ENCODE results near the gene CDON. TPM values are rescaled to one million over a fixed set of nuclear protein-coding genes. Genes with fewer than 3 reads are reported as not detected.

CDON gene
- total and polyA plus RNA-seq, 2 of the 13 experiments (the other 11 are each of a cell fraction or from before 2014, with no cell fraction given), result 9.6 to 12.8 TPM

DNA sequence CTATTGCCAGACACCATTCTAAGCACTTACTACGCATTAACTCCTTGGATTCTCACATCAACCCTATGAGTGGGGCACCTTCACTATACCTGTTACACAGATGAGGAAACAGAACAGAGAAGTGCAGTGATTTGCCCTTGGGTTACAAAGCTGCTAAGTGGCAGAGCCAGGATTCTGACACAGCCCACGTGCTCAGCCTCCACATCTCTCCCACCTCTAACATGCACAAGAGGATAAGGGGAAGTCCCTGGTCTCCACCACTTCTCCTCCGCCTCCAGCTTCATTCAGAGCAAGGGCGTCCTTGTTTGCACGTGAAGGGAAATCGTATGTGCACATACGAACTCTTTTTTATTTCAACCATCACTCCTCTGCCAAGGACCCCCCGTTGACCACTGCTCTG, 53.7 kb downstream of the CDON start:
- H4K20me1 ChIP-seq (ENCODE audit: insufficient read depth, low read length), result no peaks in the 10 kb centered on the region
- H3K4me3 ChIP-seq (replicated peaks in 1 of 3; ENCODE audit: insufficient read depth in 1 of 3, low read depth in 2 of 3, low read length in 3 of 3), result no peak overlapping the region
- H3K36me3 ChIP-seq (replicated peaks in 1 of 2; ENCODE audit: control insufficient read depth in 1 of 2, insufficient read depth in 2 of 2, low read length in 2 of 2), result peaks cover 0 to 11% of the 10 kb centered on the region in 2 experiments; a peak in 3 of 5 replicates
- 95% methylated on average over 8 of the region's 8 CpGs for WGBS (ENCODE audit: low lambda C conversion rate)
- intact Hi-C loops (cut with micrococcal nuclease; ENCODE audit: unreplicated experiment) (no loop called here), in situ Hi-C loops (cut with HindIII; ENCODE audit: extremely low pct_ligation_motif_present, low pct_unique_long_range_greater_than_20kb) (no loop called here)
- H2AFZ ChIP-seq (ENCODE audit: low read length), result no peak overlapping the region
- H3K9me3 ChIP-seq (ENCODE audit: low read length), result no peaks in the 10 kb centered on the region
- H3K27me3 ChIP-seq (ENCODE audit: control insufficient read depth in 1 of 2, insufficient read depth in 2 of 2, low read length in 2 of 2), result no peaks in the 10 kb centered on the region
- ATAC-seq (no peak), DNase-seq (ENCODE audit: low spot score) (no peak), FAIRE-seq (no peak)
- H3K4me1 ChIP-seq (ENCODE audit: insufficient read depth, low read length), result peaks cover 22% of the 10 kb centered on the region
- no peak overlapping the region for H3K27ac ChIP-seq (ENCODE audit: extremely low read length, insufficient read depth, low read length)
- CTCF ChIA-PET (ENCODE audit: low intra/inter-chr PET ratio, low total read pairs), result no interaction called here
- TF ChIP-seq, protein P1, sequence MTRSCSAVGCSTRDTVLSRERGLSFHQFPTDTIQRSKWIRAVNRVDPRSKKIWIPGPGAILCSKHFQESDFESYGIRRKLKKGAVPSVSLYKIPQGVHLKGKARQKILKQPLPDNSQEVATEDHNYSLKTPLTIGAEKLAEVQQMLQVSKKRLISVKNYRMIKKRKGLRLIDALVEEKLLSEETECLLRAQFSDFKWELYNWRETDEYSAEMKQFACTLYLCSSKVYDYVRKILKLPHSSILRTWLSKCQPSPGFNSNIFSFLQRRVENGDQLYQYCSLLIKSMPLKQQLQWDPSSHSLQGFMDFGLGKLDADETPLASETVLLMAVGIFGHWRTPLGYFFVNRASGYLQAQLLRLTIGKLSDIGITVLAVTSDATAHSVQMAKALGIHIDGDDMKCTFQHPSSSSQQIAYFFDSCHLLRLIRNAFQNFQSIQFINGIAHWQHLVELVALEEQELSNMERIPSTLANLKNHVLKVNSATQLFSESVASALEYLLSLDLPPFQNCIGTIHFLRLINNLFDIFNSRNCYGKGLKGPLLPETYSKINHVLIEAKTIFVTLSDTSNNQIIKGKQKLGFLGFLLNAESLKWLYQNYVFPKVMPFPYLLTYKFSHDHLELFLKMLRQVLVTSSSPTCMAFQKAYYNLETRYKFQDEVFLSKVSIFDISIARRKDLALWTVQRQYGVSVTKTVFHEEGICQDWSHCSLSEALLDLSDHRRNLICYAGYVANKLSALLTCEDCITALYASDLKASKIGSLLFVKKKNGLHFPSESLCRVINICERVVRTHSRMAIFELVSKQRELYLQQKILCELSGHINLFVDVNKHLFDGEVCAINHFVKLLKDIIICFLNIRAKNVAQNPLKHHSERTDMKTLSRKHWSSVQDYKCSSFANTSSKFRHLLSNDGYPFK (CRISPR knock-in tag; IDR thresholded peaks at IDR 0.05; ENCODE audit: borderline replicate concordance), result no peak
- TF ChIP-seq, protein P2, sequence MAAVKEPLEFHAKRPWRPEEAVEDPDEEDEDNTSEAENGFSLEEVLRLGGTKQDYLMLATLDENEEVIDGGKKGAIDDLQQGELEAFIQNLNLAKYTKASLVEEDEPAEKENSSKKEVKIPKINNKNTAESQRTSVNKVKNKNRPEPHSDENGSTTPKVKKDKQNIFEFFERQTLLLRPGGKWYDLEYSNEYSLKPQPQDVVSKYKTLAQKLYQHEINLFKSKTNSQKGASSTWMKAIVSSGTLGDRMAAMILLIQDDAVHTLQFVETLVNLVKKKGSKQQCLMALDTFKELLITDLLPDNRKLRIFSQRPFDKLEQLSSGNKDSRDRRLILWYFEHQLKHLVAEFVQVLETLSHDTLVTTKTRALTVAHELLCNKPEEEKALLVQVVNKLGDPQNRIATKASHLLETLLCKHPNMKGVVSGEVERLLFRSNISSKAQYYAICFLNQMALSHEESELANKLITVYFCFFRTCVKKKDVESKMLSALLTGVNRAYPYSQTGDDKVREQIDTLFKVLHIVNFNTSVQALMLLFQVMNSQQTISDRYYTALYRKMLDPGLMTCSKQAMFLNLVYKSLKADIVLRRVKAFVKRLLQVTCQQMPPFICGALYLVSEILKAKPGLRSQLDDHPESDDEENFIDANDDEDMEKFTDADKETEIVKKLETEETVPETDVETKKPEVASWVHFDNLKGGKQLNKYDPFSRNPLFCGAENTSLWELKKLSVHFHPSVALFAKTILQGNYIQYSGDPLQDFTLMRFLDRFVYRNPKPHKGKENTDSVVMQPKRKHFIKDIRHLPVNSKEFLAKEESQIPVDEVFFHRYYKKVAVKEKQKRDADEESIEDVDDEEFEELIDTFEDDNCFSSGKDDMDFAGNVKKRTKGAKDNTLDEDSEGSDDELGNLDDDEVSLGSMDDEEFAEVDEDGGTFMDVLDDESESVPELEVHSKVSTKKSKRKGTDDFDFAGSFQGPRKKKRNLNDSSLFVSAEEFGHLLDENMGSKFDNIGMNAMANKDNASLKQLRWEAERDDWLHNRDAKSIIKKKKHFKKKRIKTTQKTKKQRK (IDR thresholded peaks at IDR 0.05; ENCODE audit: low read length), result no peak
- TF ChIP-seq KLF11 (CRISPR knock-in tag; IDR thresholded peaks at IDR 0.05) (no peak), EED (CRISPR knock-in tag; IDR thresholded peaks at IDR 0.05) (no peak), EEA1 (CRISPR knock-in tag; IDR thresholded peaks at IDR 0.05; ENCODE audit: borderline replicate concordance) (no peak), ZNF549 (CRISPR knock-in tag; IDR thresholded peaks at IDR 0.05) (no peak), EZH2 (conservative IDR thresholded peaks at IDR 0.05; ENCODE audit: low read depth, low read length) (no peak), ARNTL (CRISPR knock-in tag; IDR thresholded peaks at IDR 0.05) (no peak), ZNF251 (CRISPR knock-in tag; IDR thresholded peaks at IDR 0.05) (no peak), ZBTB25 (CRISPR knock-in tag; IDR thresholded peaks at IDR 0.05) (no peak), PAWR (CRISPR knock-in tag; IDR thresholded peaks at IDR 0.05; ENCODE audit: borderline replicate concordance) (no peak), HOXD1 (CRISPR knock-in tag; IDR thresholded peaks at IDR 0.05) (no peak), HNRNPK (IDR thresholded peaks at IDR 0.05; ENCODE audit: low read depth, low read length, poor library complexity, severe bottlenecking) (no peak), SIN3A (IDR thresholded peaks at IDR 0.05; ENCODE audit: borderline replicate concordance, low read depth, low read length) (no peak)
- TF ChIP-seq, protein P3, sequence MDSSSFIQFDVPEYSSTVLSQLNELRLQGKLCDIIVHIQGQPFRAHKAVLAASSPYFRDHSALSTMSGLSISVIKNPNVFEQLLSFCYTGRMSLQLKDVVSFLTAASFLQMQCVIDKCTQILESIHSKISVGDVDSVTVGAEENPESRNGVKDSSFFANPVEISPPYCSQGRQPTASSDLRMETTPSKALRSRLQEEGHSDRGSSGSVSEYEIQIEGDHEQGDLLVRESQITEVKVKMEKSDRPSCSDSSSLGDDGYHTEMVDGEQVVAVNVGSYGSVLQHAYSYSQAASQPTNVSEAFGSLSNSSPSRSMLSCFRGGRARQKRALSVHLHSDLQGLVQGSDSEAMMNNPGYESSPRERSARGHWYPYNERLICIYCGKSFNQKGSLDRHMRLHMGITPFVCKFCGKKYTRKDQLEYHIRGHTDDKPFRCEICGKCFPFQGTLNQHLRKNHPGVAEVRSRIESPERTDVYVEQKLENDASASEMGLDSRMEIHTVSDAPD (CRISPR knock-in tag; IDR thresholded peaks at IDR 0.05), result no peak
- TF ChIP-seq, protein P4, sequence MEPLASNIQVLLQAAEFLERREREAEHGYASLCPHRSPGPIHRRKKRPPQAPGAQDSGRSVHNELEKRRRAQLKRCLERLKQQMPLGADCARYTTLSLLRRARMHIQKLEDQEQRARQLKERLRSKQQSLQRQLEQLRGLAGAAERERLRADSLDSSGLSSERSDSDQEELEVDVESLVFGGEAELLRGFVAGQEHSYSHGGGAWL (CRISPR knock-in tag; IDR thresholded peaks at IDR 0.05), result no peak
- BruUV-seq (replicated peaks), result no TSS peak
- POLR2A ChIA-PET, result no interaction called here
- H3K79me2 ChIP-seq (ENCODE audit: insufficient read depth, low read length), result no peaks in the 10 kb centered on the region
- H3K9ac ChIP-seq (ENCODE audit: insufficient read depth, low read depth, low read length), result no peak overlapping the region
- H3K4me2 ChIP-seq (ENCODE audit: low read depth, low read length), result no peak overlapping the region

Data from HepG2 (cell line).